OCI-M2 (cell line): ENCODE data around the gene CCDC51.

Experiments
- DNase-seq: peaks from one replicate; lab custom pipeline; 2025; ENCODE audit not compliant: unreplicated experiment; lab: John Stamatoyannopoulos, UW

CCDC51 gene

DNA sequence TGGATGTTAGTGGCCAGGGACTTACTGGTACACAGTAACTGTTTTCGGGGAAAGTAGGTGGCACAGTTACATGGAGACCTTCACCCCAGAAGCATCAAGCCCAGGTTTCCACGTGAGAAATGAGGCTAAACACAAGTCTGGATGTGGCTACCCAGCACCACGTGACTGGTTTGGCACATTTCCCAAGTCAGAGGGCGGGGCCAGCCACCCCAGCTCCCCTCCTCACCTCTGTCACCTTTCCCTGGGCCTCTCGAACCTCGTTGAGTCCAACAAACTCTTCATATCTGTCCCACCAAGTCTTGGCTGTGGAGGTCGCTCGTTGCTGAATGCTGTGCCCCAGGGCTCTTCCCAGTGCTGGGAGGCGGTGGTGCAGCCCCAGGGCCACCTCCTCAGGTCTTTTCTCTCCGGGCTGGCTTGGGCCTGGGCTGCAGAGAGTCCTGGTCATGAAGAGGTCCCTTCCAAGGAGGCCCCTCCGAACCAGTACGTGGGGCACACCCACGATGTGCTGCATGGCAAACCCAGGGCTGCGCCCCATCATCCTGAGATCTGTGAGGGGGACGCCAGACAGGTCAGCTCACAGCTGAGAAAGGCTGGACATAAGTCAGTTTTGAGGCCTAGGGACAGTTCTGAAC, 5.2 kb downstream of the CCDC51 start:
- DNase-seq, result no peak

DNA sequence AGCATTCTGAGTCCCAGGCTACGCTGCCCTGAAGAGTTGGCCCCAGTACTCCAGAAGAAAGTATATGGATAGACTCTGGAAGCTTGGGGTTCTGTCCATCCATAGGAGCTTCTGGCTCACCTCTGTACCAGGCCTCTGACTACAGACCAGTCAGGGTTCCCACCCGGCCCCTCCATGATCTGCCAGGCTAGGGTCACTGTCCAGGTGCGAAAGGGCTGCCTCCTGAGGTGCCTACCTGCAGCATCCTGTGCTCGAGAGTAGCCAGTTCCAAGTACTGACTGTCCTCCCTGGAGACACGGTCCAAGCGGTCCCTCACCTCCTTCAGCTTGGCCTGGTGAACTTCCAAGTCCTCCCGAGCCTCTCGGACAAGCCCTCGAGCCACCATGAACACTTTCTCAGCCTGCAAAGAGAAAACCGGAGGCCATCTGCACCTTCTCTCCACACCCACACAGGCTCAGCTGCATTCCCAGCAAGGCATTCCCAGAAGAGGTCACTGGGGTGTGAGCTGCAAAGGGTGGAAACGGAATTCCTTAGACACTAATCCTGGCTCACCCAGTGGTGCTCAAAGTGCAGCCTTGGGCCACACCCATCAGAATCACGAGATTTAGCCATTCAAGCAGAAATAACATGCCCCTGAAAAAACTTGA, 6.3 kb downstream of the CCDC51 start:
- DNase-seq, result no peak

DNA sequence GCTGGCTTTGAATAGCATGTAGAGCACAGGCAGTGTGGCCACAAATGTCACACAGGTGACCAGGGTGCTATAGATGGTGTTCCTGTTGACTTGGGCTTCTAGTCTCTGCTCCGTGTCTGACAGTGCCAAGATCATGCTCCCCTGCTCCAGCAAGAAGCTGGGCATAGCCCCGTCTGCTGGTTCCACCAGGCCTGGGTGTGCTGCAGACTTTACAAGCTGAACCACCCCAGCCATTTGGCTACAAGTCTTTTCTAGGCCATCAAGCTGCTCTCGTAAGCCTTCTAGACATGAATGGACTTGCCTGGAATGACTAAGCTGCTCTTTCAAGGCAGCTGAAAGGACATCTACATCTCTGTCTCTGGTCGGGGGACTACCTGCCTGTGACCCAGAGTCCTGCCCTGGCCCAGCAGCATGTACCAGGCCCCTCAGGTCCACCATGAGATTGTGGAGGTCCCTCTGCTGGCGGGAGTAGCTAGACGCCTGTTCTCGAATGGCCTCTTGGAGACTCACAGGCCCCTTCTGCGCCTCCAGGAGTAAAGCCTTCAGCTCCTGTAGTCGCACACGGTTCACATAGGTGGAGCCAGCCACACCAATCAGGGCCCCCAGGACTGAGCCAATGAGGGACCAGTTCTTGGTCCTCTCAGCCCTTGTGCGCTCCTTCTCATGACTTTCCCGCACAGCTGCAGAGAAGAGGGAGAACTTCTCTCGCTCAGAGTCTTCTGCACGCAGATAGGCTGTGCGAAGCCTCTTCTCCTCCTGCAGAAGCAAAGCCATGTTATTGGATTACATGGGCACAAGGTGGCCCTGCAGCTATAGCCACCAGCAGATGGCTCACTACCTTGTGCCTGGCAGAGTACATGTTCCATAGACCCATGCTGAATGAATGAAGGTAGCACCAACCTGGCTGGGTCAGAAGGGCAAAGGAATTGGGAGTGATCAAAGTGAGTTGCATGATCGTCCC, 7.2 kb downstream of the CCDC51 start:
- no peak for DNase-seq

DNA sequence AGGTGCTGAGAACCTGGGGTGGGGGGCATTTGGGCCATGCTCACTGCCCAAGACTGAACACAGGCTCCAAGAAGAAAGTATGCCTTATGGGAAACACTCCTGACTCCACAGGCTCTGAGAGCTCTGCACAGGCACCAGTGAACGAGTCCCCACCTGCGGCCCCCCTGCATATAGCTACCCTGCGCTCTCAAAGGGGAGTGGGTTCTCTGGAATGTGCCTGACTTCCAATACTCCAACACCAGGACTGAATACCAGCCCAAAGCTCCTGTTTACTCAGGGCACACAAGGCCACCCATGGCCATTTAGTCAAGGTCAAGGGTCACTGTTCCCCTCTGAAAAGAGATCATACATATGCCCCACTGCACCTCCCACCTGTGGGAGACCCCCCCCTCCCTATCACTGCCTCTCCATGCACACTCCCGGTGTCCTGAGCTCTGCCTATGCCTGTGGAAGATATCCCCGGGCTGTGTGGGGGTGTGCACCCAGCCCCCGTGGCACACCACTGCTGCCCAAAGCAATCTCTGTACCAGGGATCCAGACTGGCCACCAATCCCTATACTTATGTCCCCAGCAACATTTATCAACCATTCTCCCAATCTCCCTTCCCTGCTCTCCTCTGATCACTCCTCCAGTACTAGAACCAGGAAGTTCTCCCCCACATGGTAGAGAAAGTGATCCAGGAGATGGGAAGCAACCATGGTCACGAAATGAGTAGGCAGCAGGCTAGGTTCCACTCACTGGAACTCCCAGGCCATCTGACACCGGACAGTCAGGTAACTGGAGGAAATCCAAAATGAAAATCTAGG, 8.5 kb downstream of the CCDC51 start:
- DNase-seq, result no peak

DNA sequence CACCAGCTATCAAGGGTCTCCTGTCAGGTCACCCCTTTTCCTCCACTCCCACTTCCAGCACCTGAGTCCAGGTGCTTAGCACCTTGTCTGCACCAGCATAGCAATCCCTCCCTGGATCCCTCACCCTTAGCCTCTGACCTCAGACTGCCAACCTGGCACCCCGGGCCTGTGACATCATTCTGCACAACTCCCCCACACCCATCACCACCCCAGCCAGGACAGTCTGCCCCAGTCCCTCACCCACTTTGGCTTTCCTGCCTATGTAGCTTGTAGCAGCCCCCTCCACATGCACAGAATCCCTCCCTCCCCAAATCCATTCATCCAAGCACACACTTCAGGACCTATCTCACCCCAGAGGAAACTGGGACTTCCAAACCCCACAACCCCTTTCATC, 9.2 kb downstream of the CCDC51 start:
- DNase-seq, result no peak

DNA sequence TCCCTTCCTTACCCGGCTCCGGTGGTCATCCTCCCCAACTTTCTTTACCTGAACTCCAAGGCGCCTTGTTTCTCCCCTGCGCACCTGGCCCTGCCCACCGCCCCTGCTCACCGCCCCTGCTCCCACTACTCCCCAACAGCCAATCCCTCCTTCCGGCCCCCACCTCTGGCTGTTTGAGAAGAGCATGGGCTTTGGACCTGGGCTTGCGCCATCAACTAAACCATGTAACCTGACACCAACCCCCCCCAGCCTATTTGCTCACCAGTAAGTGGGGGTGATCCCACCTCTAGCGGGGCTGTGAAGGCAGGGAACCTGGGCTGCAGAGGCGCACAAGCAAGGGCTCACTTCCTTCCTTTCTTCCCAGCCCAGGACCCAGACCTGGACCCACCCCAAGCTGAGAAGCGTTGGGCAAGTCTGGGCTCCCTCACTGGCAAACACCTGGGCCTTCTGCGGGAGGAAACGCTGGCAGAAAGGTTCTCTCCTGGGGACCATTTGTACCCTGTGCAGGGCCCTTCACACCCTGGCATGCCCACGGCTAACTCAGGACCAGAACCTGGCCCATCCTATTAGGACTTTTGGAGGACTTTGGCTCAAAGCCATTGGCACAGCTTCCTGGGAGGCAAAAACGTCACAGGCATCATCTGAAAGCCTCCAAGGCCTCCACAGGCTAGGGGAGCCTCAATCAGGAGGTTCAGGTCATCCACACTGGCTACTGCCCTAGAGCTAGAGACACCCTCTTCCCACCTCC, 9.8 kb downstream of the CCDC51 start, which contains the start of gene PLXNB1:
Gene PLXNB1 (minus strand): TSS at position 127 of the 748 bp plus-strand sequence. CDS start 5,475 bp downstream, outside the sequence.
- no peak for DNase-seq

DNA sequence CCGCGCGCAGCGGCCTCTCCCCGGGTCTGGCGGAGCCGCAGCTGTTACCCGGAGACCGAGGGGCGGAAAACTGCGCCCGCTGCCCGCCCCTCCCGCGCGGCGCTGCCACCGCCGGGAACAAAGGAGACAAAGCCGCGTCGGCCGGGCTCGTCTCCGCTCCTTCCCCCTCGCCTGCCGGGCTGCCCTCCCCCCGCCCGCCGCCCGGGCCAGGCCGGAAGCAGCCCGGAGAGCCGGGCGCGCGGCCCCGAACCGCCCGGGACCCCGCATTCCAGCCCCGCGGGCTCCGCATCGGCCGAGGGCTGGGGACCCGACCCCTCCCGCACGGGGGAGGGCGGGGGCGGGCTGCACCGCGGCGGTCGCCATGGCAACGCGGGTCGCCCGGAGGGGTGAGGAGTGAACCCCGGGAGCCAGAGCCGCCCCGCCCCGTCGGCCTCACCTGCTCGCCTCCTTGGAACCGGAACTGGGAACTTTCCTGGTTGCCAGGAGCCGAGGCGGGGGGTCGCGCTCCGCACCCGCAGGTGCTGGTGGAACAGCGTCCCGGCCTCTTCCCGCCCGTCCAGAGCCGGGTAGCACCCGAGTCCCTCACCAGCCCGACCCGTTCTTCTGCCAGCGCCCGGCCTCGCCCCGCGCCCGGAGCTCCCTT, 10.5 kb downstream of the CCDC51 start:
- no peak for DNase-seq

DNA sequence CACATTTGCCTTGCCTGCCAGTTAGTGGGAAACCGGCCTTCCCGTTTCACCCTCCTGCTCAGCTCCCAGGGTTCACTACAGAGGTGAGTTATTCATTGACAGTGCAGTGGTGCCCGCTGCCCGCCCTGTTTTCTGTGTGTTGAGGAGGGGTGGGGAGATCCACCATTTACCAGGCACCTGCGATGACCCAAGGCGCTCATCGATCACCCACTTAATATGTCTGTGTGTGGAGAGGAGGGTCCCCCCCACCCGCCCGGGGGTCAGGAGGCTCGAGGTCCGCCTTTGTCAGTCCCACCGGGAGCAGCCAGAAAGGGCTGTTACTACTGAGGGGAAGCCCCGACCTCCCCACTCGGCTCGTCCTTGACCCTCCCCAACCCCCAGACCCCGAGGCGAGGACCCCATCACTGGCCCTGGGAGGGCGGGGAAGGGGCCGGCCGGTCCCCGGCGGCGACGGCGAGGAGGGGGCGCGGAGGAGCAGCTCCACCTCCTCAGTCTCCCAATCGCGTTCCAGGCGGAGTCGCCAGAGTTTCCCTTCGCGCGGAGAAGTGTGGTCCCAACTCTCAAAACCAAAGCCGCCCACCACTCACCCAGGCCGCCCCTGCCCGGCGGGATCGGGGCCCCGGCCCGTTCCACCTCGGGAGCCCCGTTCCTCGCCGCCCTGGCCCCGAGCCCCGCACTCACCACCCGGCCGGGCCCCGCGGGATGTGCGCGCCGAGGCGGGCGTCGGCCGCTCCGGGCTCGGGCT, 11.2 kb downstream of the CCDC51 start:
- no peak for DNase-seq

DNA sequence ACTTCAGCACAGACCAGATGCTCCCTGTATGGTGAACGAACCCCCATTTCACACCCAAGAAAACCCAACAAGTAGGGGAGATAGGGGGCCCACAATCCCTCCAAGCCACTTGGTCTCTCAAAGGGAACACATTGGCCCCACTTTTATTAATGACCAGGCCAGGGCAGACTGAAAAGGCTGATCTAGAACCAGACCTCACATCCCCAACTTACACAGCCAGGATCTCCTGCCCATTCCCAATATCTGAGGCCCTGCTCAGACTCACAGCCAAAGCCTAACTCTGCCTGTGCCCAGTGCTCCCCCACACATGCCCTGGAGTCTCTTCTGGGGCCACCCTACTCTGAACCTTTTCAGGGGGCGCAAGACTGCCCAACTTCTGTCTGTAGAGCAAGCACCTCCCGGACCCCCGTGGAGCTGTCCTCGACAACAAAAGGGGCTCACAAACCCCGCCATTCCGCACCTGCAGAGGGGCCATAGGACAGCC, 11.8 kb downstream of the CCDC51 start:
- no peak for DNase-seq

DNA sequence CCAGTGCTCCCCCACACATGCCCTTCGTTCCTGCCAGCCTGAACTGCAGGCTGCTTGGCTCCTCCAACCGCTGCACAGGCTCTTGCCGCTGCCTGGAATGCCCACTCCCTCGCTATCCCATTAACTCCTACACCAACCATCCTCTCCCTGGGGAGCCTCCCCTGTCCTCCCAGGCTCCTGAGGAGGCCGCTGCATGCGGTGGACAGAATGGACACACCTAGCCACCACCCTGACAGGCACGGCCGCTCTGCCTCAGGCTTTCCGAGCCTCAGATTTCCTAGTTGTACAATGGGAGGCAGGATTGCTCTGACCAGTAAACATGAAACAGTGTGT, 12.3 kb downstream of the CCDC51 start:
- DNase-seq, result no peak

DNA sequence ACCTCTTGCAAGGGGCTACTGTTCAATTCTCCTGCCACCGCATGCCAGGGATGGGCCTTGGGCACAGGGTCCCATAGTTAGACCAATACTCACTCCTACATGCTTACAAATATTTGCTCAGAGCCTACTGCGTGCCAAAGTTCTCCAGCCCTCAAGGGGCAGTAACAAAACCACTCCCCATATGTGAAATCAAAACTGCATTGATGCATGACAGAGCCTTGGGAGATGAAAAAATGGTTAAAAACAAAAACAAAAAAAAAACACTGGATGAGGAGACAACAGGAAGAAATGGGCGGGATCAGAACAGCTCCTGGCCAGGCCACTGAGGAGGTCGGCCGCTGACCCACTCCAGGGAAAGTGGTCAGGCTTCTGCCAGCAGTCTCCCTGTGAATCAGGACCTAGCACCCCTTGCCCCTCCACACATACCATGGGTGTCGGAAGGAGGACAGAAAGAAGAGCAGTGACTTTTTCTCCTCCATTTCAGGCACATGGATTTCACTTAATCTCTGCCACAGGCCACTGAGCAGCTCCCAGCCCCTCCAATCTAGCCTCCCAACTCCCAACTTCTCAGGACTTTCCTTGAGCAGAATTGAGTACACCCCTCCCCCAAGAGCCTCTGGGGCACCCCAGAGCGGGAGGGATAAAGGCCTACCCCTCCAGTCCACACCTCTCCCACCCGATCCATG, 12.8 kb downstream of the CCDC51 start:
- no peak for DNase-seq

DNA sequence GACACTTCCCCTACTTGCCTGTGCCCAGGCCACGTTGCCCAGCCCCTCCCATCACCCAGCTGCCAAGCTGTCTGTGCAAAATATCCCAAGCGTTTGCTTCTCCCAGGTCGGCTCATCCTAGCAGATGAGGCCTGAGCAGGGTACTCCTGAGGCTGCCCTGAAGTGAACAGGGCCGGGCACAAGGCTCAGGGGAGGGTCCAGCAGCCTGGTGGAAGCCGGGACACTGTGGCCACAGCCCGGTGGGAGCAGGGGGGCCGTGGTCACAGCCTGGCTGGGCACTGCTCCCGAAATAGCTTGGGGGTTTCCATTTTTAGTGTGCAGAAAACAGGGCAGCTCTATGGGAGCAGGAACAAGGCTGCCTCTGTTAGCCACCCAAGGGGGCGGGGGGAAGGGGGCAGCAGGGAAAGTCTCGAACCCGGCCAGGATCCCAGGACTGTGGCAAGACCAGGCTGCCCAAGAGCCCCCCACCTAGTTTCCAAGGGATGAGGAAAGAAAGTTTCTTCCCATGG, 13.5 kb downstream of the CCDC51 start:
- DNase-seq, result no peak

DNA sequence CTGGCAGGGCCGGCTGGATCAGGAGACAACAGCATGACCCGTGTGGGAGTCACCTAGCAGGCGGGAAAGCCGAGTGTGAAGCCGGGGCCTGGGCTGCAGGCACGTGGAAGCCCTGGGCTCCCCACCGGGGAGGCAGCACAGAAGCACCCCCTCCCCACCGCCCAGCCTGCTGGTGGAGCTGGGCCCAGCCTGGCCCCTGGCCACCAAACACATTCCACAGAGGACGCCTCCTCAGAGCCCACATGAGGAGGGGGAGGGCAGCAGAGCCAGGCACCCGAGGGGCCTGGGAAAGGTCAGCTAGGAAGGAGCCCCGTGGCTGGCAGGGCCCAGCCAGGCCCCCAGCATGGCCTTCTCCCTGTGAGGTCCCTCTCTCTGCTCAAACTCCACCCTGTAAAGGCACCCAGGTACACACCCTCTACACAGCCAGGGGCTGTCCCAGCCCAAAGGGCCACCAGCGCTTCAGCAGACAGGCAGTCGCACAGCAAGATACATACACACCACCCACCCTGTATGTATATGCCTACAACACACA, 14.6 kb downstream of the CCDC51 start:
- no peak for DNase-seq

DNA sequence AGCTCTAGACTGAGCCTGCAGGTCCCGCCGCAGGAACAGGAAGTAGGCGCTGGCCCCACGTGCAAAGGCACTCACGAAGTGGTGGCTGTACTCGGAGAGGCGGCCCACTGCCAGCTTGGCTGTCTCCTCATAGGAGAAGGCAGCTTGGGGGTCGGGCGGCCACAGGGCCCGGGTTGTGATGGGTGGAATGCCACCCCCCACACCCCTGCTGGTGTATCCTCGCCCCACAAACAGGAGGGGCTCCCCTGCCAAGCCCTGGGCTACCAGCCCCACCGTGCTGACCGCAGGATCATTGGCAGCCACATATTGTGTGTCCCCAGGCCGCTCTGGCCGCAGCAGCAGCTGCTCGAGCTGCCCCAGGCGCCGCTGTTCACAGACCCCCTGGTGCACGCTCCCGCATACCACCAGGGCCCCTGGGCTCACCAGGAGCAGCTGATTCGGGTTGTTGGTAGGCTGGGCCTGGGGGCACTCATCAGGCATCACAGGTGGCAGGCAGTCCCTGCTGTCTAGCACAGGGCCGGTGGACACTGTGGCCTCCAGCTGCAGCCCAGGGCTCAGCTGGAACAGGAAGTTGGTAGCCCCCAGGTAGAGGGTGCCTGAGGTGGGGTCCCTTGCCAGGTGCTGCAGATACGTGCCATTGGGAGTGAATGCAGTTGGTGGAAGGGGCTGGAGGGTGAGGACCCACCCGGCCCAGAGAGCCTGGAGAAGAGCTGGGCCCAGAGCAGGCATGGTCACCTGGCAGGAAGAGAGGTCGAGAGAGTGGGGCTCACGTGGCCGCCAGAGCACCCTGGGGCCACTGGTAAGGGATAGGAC, 15.8 kb downstream of the CCDC51 start:
- no peak for DNase-seq

DNA sequence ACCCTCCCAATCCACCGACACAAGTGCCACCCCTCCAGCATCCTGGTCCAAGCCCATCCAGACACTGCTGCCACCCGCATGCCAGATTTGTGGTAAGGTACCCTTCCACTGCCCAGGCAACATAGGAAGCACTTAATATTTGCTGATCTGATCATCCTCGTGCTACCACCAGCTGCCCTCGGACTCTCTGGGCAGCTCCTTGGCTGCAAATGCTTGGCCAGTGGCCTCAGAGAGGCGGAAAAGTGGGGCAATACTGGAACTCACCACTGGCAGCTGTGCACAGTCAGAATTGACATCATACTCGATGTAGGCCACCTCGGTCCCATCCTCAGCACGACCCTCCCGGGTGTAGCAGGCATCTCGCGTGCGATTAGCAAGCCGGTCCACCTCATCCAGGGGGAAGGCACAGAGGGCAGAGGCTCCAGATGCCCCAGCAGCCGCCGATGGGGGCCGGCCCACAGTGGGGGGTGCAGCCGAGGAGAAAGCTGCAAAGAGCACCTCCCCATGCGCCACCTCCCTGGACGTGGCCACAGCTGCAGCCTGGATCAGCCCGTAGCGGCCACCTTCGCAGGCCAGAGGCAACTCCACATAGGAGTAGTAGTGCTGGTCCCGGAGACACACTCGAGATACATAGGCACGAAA, 16.6 kb downstream of the CCDC51 start:
- no peak for DNase-seq

DNA sequence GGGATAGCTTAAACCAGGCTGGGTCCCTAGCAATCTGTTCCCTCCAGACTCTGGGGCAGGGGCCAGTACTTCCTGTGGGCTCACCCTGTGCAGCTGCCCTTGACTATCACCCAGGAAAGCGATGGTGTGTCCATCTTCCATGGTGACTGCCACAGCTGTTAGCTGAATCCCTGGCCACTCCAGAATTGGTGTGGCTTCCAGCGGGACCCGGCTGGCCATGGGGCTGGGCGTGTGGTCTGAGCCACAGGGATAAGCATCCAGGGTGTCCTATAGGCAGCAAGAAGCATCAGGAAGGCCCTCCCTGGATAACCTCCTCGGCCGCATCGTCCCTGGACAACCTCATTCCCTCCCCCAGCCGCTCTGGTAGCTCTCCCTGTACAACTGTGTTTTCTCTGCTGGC, 17.2 kb downstream of the CCDC51 start:
- no peak for DNase-seq

DNA sequence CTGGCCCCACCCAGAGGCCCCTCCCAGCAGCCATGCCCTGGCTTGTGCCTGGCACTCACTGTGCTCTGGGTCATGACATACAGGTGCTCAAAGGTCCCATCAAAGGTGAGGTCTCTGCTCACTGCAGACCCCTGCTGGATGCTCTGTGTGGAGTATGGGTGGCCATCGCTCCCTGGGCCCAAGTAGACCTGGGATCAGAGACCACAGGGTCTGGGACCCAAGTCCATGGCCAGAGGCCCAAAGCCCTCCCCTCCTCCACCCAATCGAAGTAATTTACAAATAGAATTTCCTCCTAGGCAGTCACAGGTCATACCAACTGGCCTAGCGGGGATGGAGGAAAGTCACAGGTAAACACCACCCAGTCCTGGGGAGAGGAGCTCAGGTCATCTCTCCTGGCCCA, 17.6 kb downstream of the CCDC51 start:
- DNase-seq, result no peak
